ENCODE measurements around the gene FGFR4. TPM values are rescaled to one million over a fixed set of nuclear protein-coding genes. Genes with fewer than 3 reads are reported as not detected.

FGFR4 gene
- total and polyA plus RNA-seq, 3 donors from 2014 or later, result 7.8 to 10.3 (median 9.7) TPM

GRCh38 chr5:177087398-177088005 is 787 bp downstream of the FGFR4 start:
- Histone ChIP-seq H3K27ac (no peak overlapping the region), H3K27me3 (no peaks in the 10 kb centered on the region), H3K9me3 (no peaks in the 10 kb centered on the region), H3K36me3 (ENCODE audit: low read depth, missing control alignments) (no peaks in the 10 kb centered on the region), H3K4me3 (peak overlapping the region; percentile 41 to 55), H3K4me1 (peaks cover 15% of the 10 kb centered on the region)
- intact Hi-C loops (cut with DNase I; ENCODE audit: low total_unique reads), result no loop called here
- TF ChIP-seq CTCF (IDR thresholded peaks at IDR 0.05) (no peak), POLR2A (IDR thresholded peaks at IDR 0.05) (no peak)
- DNase-seq, result no peak
- WGBS, 2 donors, result 30 to 39% methylated on average over 10 to 20 of the region's 23 CpGs

GRCh38 chr5:177089127-177089526 is 2.4 kb downstream of the FGFR4 start:
- Histone ChIP-seq H3K4me3 (no peak overlapping the region), H3K4me1 (peaks cover 17% of the 10 kb centered on the region), H3K36me3 (ENCODE audit: low read depth, missing control alignments) (no peaks in the 10 kb centered on the region), H3K27me3 (no peaks in the 10 kb centered on the region), H3K9me3 (no peaks in the 10 kb centered on the region), H3K27ac (no peak overlapping the region)
- 40 to 70% methylated on average over 5 of the region's 5 CpGs for WGBS, 2 donors
- intact Hi-C loops (cut with DNase I; ENCODE audit: low total_unique reads), result no loop called here
- TF ChIP-seq CTCF (IDR thresholded peaks at IDR 0.05), result no peak
- no peak for TF ChIP-seq POLR2A (IDR thresholded peaks at IDR 0.05)
- peak; percentile 52 for DNase-seq

DNA sequence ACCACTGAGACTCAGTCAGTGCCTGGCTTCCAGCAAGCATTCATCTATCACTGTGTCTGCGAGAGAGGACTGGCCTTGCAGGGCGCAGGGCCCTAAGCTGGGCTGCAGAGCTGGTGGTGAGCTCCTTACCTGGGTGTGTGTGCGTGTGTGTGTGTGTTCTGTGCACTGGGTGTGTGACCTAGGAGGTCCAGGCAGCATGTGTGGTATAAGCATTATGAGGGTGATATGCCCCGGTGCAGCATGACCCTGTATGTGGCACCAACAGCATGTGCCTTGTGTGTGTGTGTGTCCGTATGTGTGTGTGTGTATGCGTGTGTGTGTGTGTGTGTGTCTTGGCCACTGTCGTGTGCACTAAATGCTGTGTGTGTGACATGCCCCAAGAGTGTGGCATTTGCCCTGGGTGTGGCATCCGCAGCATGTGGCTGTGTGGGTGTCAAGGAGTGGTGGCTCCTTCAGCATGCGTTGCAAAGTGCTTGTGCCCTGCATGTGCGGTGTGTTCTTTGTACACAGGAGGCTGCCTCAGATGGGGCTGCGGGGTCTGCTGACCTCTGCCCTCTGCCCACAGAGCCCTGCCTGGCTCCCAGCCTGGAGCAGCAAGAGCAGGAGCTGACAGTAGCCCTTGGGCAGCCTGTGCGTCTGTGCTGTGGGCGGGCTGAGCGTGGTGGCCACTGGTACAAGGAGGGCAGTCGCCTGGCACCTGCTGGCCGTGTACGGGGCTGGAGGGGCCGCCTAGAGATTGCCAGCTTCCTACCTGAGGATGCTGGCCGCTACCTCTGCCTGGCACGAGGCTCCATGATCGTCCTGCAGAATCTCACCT is 3.3 kb downstream of the FGFR4 start:
- H3K9me3 ChIP-seq, result no peaks in the 10 kb centered on the region
- TF ChIP-seq POLR2A (IDR thresholded peaks at IDR 0.05) (no peak), CTCF (IDR thresholded peaks at IDR 0.05) (no peak)
- no peak for DNase-seq
- no peak overlapping the region for H3K27ac ChIP-seq
- peaks cover 25% of the 10 kb centered on the region for H3K4me1 ChIP-seq
- intact Hi-C loops (cut with DNase I; ENCODE audit: low total_unique reads), result no loop called here
- H3K36me3 ChIP-seq (ENCODE audit: low read depth, missing control alignments), result no peaks in the 10 kb centered on the region
- no peak overlapping the region for H3K4me3 ChIP-seq
- 90 to 92% methylated on average over 9 to 19 of the region's 21 CpGs for WGBS, 2 donors
- H3K27me3 ChIP-seq, result no peaks in the 10 kb centered on the region

DNA sequence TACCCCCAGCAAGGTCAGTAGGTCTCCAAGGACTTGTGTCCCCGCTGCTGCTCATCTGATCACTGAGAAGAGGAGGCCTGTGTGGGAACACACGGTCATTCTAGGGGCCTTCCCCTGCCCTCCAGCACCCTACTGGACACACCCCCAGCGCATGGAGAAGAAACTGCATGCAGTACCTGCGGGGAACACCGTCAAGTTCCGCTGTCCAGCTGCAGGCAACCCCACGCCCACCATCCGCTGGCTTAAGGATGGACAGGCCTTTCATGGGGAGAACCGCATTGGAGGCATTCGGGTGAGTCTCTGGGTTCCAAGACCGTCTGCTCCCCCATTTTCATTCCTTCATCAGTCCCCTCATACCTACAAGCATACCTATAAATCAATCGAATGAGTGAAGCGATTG is 4.1 kb downstream of the FGFR4 start:
- H3K9me3 ChIP-seq, result no peaks in the 10 kb centered on the region
- no peaks in the 10 kb centered on the region for H3K27me3 ChIP-seq
- TF ChIP-seq CTCF (IDR thresholded peaks at IDR 0.05), result no peak
- no peak for TF ChIP-seq POLR2A (IDR thresholded peaks at IDR 0.05)
- no peaks in the 10 kb centered on the region for H3K36me3 ChIP-seq (ENCODE audit: low read depth, missing control alignments)
- intact Hi-C loops (cut with DNase I; ENCODE audit: low total_unique reads), result no loop called here
- H3K4me3 ChIP-seq, result no peak overlapping the region
- no peak overlapping the region for H3K27ac ChIP-seq
- H3K4me1 ChIP-seq, result peaks cover 30% of the 10 kb centered on the region
- DNase-seq, result no peak
- 94 to 97% methylated on average over 12 to 13 of the region's 13 CpGs for WGBS, 2 donors

Measured in testis (tissue), 3 donors.